H1 (cell line): ENCODE measurements around the gene RSAD2. TPM values are rescaled to one million over a fixed set of nuclear protein-coding genes. Genes with fewer than 3 reads are reported as not detected.

Source experiments
- BCL11A ChIP-seq, 2 experiments: IDR thresholded peaks; one replicate each; pipeline ENCODE4 v1.6.1; 2011; ENCODE audit warnings: low read depth in 2 of 2, low read length in 2 of 2, mild to moderate bottlenecking in 2 of 2
- POLR2AphosphoS5 ChIP-seq: IDR thresholded peaks from 2 replicates; pipeline ENCODE4 v1.6.1; 2011; ENCODE audit warnings: low read depth, low read length
- RAD21 ChIP-seq, 2 experiments: IDR thresholded peaks in 1 of 2; conservative IDR thresholded peaks in 1 of 2; 2 replicates each; pipeline ENCODE4 v1.6.1; 2011; ENCODE audit warnings: low read depth in 2 of 2, low read length in 2 of 2, improper control_type of control experiment in 1 of 2, inconsistent platforms in 1 of 2, mild to moderate bottlenecking in 1 of 2, moderate library complexity in 1 of 2
- SP4 ChIP-seq: IDR thresholded peaks from 2 replicates; pipeline ENCODE4 v1.6.1; 2012; ENCODE audit warnings: low read length, inconsistent platforms
- TCF12 ChIP-seq: IDR thresholded peaks from 2 replicates; pipeline ENCODE4 v1.6.1; 2011; ENCODE audit warnings: low read depth, mild to moderate bottlenecking, low read length
- YY1 ChIP-seq: IDR thresholded peaks from 2 replicates; pipeline ENCODE4 v1.6.1; 2011; ENCODE audit warnings: low read depth, mild to moderate bottlenecking, low read length
- polyA plus RNA-seq, 7 experiments: library from polyadenylated mRNA; depleted of rRNA in 3 of 7; stranded (reverse) in 5 of 7; unstranded in 2 of 7; fragments of >200 nt in 5 of 7; fragments of 200-250 nt in 2 of 7; gene quantifications; 1 replicate in 5 of 7; 2 replicates in 1 of 7; 4 replicates in 1 of 7; pipeline versions ENCODE4 v1.2.1 to v1.2.3, GENCODE V29; 2011 to 2013; ENCODE audit warnings: missing spikeins in 2 of 7, mixed read lengths in 2 of 7
- total RNA-seq: library from RNA; stranded (reverse); fragmentation: NEBNext Ultra II Directional; extraction: Animal tissue kit (Norgen Biotek cat#: 25700); gene quantifications from 2 replicates; pipeline ENCODE4 v1.2.1, GENCODE V29; 2021
- TF ChIP-seq, protein P1 (sequence below): fragments of 300-600 bp; sonication (generic); IDR thresholded peaks from 2 replicates; pipeline ENCODE4 v1.7.1; 2012; ENCODE audit warnings: low read length, moderate library complexity, mild to moderate bottlenecking, inconsistent platforms; ENCODE audit not compliant: insufficient replicate concordance

The RSAD2 gene
- total and polyA plus RNA-seq, 2 of the 8 experiments (the other 6 are each of a cell fraction or from before 2014, with no cell fraction given): not detected

DNA sequence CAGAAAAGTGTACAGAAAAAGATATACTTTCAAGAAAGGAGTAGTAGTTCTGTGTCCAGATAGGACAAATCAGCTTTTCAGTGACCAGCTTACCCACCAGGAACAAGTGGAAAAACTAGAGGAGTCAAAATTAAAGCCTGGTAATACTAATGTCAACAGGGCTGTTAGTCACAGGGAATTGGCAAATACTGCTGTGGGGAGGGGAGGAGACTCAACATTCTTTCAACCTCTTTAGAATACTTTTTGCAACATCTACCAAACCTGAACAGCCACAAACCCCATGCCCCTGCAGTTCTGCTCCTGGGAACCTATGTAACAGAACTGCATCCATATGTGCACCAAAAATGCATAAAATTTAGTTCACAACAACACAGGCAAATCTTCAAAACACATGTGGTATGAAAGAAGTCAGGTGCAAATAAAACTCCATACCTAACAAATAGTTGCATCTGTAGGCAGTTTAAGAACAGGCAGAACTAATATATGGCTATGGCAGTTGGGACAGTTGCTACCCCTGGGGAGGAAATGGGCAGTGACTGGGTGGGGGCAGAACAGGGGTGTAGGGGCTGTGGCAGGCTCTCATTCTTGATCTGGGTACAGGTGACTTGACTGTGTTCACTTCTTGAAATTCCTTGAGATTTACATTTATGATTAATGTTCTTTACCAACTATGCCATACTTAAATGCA is 21.6 kb upstream of the RSAD2 start (continued):
- TF ChIP-seq, protein P1, sequence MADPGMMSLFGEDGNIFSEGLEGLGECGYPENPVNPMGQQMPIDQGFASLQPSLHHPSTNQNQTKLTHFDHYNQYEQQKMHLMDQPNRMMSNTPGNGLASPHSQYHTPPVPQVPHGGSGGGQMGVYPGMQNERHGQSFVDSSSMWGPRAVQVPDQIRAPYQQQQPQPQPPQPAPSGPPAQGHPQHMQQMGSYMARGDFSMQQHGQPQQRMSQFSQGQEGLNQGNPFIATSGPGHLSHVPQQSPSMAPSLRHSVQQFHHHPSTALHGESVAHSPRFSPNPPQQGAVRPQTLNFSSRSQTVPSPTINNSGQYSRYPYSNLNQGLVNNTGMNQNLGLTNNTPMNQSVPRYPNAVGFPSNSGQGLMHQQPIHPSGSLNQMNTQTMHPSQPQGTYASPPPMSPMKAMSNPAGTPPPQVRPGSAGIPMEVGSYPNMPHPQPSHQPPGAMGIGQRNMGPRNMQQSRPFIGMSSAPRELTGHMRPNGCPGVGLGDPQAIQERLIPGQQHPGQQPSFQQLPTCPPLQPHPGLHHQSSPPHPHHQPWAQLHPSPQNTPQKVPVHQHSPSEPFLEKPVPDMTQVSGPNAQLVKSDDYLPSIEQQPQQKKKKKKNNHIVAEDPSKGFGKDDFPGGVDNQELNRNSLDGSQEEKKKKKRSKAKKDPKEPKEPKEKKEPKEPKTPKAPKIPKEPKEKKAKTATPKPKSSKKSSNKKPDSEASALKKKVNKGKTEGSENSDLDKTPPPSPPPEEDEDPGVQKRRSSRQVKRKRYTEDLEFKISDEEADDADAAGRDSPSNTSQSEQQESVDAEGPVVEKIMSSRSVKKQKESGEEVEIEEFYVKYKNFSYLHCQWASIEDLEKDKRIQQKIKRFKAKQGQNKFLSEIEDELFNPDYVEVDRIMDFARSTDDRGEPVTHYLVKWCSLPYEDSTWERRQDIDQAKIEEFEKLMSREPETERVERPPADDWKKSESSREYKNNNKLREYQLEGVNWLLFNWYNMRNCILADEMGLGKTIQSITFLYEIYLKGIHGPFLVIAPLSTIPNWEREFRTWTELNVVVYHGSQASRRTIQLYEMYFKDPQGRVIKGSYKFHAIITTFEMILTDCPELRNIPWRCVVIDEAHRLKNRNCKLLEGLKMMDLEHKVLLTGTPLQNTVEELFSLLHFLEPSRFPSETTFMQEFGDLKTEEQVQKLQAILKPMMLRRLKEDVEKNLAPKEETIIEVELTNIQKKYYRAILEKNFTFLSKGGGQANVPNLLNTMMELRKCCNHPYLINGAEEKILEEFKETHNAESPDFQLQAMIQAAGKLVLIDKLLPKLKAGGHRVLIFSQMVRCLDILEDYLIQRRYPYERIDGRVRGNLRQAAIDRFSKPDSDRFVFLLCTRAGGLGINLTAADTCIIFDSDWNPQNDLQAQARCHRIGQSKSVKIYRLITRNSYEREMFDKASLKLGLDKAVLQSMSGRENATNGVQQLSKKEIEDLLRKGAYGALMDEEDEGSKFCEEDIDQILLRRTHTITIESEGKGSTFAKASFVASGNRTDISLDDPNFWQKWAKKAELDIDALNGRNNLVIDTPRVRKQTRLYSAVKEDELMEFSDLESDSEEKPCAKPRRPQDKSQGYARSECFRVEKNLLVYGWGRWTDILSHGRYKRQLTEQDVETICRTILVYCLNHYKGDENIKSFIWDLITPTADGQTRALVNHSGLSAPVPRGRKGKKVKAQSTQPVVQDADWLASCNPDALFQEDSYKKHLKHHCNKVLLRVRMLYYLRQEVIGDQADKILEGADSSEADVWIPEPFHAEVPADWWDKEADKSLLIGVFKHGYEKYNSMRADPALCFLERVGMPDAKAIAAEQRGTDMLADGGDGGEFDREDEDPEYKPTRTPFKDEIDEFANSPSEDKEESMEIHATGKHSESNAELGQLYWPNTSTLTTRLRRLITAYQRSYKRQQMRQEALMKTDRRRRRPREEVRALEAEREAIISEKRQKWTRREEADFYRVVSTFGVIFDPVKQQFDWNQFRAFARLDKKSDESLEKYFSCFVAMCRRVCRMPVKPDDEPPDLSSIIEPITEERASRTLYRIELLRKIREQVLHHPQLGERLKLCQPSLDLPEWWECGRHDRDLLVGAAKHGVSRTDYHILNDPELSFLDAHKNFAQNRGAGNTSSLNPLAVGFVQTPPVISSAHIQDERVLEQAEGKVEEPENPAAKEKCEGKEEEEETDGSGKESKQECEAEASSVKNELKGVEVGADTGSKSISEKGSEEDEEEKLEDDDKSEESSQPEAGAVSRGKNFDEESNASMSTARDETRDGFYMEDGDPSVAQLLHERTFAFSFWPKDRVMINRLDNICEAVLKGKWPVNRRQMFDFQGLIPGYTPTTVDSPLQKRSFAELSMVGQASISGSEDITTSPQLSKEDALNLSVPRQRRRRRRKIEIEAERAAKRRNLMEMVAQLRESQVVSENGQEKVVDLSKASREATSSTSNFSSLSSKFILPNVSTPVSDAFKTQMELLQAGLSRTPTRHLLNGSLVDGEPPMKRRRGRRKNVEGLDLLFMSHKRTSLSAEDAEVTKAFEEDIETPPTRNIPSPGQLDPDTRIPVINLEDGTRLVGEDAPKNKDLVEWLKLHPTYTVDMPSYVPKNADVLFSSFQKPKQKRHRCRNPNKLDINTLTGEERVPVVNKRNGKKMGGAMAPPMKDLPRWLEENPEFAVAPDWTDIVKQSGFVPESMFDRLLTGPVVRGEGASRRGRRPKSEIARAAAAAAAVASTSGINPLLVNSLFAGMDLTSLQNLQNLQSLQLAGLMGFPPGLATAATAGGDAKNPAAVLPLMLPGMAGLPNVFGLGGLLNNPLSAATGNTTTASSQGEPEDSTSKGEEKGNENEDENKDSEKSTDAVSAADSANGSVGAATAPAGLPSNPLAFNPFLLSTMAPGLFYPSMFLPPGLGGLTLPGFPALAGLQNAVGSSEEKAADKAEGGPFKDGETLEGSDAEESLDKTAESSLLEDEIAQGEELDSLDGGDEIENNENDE: no peak
- TF ChIP-seq YY1: no peak
- no peak for TF ChIP-seq SP4
- no peak for TF ChIP-seq POLR2AphosphoS5
- TF ChIP-seq TCF12: no peak
- TF ChIP-seq RAD21 (IDR thresholded peaks at IDR 0.05 in 1 of 2, conservative IDR thresholded peaks at IDR 0.05 in 1 of 2; ENCODE audit: low read depth in 2 of 2, low read length in 2 of 2): no peak
- no peak for TF ChIP-seq BCL11A (IDR thresholded peaks at IDR 0.05; ENCODE audit: low read depth in 2 of 2, low read length in 2 of 2)
